OCI-LY1 (cell line): ENCODE data around the gene ASNSD1.
A peak's percentile ranks its signal among the peaks of the same experiment; 100 is the strongest.

Experiments used
- H2AFZ ChIP-seq: fragments of 200-600 bp; sonication (generic), shearing (Covaris generic); 2 replicates; pipeline ENCODE4 v1.6.0; 2014; ENCODE audit warnings: antibody characterized with exemption, mild to moderate bottlenecking, low read length
- H3F3A ChIP-seq: fragments of 200-600 bp; sonication (generic), shearing (Covaris generic); 2 replicates; pipeline ENCODE4 v1.6.0; 2014; ENCODE audit warnings: mild to moderate bottlenecking, antibody characterized with exemption, low read length, moderate library complexity; ENCODE audit not compliant: insufficient read depth
- H3K27ac ChIP-seq: fragments of 200-600 bp; sonication (generic); 2 replicates; pipeline ENCODE4 v1.5.1; 2014; ENCODE audit warnings: low read length, mixed run types, mild to moderate bottlenecking, low read depth; ENCODE audit not compliant: poor library complexity, severe bottlenecking
- H3K27me3 ChIP-seq: fragments of 200-600 bp; sonication (generic); 2 replicates; pipeline ENCODE4 v1.6.0; 2014; ENCODE audit warnings: antibody characterized with exemption, mild to moderate bottlenecking, low read length, moderate library complexity; ENCODE audit not compliant: insufficient read depth
- H3K36me3 ChIP-seq: fragments of 200-600 bp; sonication (generic); 2 replicates; pipeline ENCODE4 v1.6.1; 2014; ENCODE audit warnings: mild to moderate bottlenecking, antibody characterized with exemption, low read length, moderate library complexity, mixed read lengths; ENCODE audit not compliant: insufficient read depth
- H3K4me1 ChIP-seq: fragments of 200-600 bp; sonication (generic); 2 replicates; pipeline ENCODE4 v1.5.1; 2014; ENCODE audit warnings: mild to moderate bottlenecking, low read length, moderate library complexity; ENCODE audit not compliant: insufficient read depth, severe bottlenecking
- H3K4me2 ChIP-seq: fragments of 200-600 bp; sonication (generic), shearing (Covaris generic); 2 replicates; pipeline ENCODE4 v1.6.1; 2014; ENCODE audit warnings: low read length
- H3K4me3 ChIP-seq: fragments of 200-600 bp; sonication (generic); 2 replicates; pipeline ENCODE4 v1.5.1; 2014; ENCODE audit warnings: low read length, low read depth, mild to moderate bottlenecking, mixed read lengths; ENCODE audit not compliant: poor library complexity, severe bottlenecking
- H3K79me2 ChIP-seq: fragments of 200-600 bp; shearing (Covaris generic); 2 replicates; pipeline ENCODE4 v1.6.1; 2016; ENCODE audit warnings: mixed run types, low read length, mixed read lengths; ENCODE audit not compliant: insufficient read depth
- H3K9ac ChIP-seq: fragments of 200-600 bp; sonication (generic), shearing (Covaris generic); 2 replicates; pipeline ENCODE4 v1.6.1; 2014; ENCODE audit warnings: mild to moderate bottlenecking, low read length, mixed read lengths
- H3K9me2 ChIP-seq: fragments of 200-600 bp; sonication (generic), shearing (Covaris generic); 2 replicates; pipeline ENCODE4 v1.6.1; 2014; ENCODE audit warnings: low read depth, mild to moderate bottlenecking, low read length, mixed read lengths
- H3K9me3 ChIP-seq: fragments of 200-600 bp; shearing (Covaris generic); 2 replicates; pipeline ENCODE4 v1.6.1; 2014; ENCODE audit warnings: low read length, mixed read lengths
- H4K20me1 ChIP-seq: fragments of 200-600 bp; sonication (generic), shearing (Covaris generic); 2 replicates; pipeline ENCODE4 v1.6.0; 2016; ENCODE audit warnings: mild to moderate bottlenecking, low read length; ENCODE audit not compliant: insufficient read depth
- EZH2 ChIP-seq: fragments of 200-600 bp; sonication (generic), shearing (Covaris generic); IDR thresholded peaks from 2 replicates; pipeline ENCODE4 v1.8.0; 2017; ENCODE audit warnings: borderline replicate concordance, mixed run types, mild to moderate bottlenecking, antibody characterized with exemption, low read length, moderate library complexity, mixed read lengths
- TF ChIP-seq, protein P1 (sequence below): fragments of 200-600 bp; sonication (generic), shearing (Covaris generic); IDR thresholded peaks from 2 replicates; pipeline ENCODE4 v1.5.1; 2017; ENCODE audit warnings: mild to moderate bottlenecking, antibody characterized with exemption, low read length, moderate library complexity, mixed read lengths

Gene ASNSD1

DNA sequence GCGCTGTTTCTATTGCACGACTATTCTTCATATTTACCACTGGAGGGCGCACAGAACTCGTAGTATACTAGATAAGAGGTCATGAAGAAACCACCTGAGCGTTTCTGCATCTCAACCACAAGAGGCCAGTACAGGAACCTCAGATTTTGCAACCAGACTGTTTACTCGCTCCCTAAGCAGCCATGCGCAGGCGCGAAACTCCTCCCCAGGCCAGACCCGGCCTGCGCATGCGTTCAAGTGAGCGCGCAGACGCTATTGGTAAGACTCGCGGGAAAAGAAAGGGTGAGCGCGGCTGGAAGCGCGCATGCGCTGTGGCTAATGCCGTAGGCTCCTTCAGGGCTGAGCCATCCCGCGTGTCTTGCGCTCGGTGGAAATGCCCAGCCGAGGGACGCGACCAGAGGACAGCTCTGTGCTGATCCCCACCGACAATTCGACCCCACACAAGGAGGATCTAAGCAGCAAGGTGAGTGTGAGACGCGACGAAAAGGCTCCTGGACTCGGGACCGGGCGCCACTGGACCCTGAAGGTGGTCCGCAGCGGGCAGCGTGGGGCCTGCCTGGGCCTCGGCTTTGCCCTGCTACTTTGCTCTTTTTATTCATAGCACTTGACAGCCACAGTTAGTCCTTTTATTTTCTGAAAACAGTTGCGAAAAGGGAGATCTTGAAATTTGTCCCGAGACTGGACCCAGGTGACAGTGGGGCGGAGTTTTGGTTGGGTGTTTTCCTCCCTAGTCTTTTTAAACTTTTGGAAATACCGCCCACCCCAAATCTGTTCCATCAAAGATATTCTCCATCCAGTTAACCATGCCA is at the start of gene ASNSD1:
TSS of gene ASNSD1 (plus strand) at position 312 of the 809 bp plus-strand sequence. CDS start 4,674 bp downstream, outside the sequence.
- no peaks in the 10 kb centered on the region for H3K27me3 ChIP-seq

DNA sequence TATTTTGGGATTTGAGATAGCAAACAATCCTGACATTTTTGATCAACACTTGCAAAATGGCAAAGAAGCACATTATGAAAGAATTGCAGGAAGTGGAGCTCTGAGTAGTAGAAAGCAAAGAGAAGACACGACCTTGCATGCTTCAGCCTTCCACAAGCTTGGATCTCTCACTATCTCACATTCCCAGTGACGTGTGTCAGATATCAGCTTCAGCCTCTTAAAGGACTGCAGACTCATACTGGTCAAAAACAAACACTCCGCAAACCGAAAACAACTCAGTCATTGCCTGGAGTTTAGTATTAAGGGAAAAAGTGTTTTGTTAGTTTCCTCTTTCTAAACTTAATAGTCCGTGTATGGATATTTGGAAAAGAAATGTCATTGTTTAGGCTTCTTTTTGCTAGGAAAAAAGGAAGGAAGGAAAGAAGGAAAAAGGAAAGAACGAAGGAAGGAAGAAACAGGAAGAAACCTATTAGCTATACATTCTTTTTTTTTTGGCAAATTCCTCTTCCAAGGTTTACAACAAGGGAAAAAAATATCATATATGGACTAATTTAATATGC is 48.1 kb upstream of the ASNSD1 start:
- Histone ChIP-seq H3F3A (no peaks in the 10 kb centered on the region), H3K27me3 (no peaks in the 10 kb centered on the region), H3K79me2 (no peaks in the 10 kb centered on the region), H4K20me1 (no peaks in the 10 kb centered on the region), H3K4me1 (no peaks in the 10 kb centered on the region), H2AFZ (no peak overlapping the region), H3K9me2 (no peaks in the 10 kb centered on the region), H3K9ac (no peak overlapping the region), H3K36me3 (no peaks in the 10 kb centered on the region), H3K9me3 (no peaks in the 10 kb centered on the region), H3K27ac (no peak overlapping the region), H3K4me3 (no peak overlapping the region), H3K4me2 (no peak overlapping the region)
- TF ChIP-seq EZH2, result no peak
- TF ChIP-seq, protein P1, sequence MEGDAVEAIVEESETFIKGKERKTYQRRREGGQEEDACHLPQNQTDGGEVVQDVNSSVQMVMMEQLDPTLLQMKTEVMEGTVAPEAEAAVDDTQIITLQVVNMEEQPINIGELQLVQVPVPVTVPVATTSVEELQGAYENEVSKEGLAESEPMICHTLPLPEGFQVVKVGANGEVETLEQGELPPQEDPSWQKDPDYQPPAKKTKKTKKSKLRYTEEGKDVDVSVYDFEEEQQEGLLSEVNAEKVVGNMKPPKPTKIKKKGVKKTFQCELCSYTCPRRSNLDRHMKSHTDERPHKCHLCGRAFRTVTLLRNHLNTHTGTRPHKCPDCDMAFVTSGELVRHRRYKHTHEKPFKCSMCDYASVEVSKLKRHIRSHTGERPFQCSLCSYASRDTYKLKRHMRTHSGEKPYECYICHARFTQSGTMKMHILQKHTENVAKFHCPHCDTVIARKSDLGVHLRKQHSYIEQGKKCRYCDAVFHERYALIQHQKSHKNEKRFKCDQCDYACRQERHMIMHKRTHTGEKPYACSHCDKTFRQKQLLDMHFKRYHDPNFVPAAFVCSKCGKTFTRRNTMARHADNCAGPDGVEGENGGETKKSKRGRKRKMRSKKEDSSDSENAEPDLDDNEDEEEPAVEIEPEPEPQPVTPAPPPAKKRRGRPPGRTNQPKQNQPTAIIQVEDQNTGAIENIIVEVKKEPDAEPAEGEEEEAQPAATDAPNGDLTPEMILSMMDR, result no peak

More for the DNA sequence above, at the start of gene ASNSD1:
- TF ChIP-seq, protein P1, result peak; percentile 98
- TF ChIP-seq EZH2, result no peak
- peaks cover 34% of the 10 kb centered on the region for H3K4me1 ChIP-seq
- peaks cover 21% of the 10 kb centered on the region for H3K36me3 ChIP-seq
- no peaks in the 10 kb centered on the region for H3K9me3 ChIP-seq
- peak within 1 kb of the TSS; percentile 88 for H3K4me2 ChIP-seq
- peaks cover 27% of the 10 kb centered on the region for H3K79me2 ChIP-seq
- peak within 1 kb of the TSS; percentile 91 for H3K4me3 ChIP-seq
- no peaks in the 10 kb centered on the region for H3K9me2 ChIP-seq
- peak within 1 kb of the TSS; percentile 16 for H3K27ac ChIP-seq
- no peaks in the 10 kb centered on the region for H4K20me1 ChIP-seq
- H3K9ac ChIP-seq, result peak within 1 kb of the TSS; percentile 94
- H2AFZ ChIP-seq, result peak within 1 kb of the TSS; percentile 38; the same call in 1 of the 2 replicates
- no peaks in the 10 kb centered on the region for H3F3A ChIP-seq

DNA sequence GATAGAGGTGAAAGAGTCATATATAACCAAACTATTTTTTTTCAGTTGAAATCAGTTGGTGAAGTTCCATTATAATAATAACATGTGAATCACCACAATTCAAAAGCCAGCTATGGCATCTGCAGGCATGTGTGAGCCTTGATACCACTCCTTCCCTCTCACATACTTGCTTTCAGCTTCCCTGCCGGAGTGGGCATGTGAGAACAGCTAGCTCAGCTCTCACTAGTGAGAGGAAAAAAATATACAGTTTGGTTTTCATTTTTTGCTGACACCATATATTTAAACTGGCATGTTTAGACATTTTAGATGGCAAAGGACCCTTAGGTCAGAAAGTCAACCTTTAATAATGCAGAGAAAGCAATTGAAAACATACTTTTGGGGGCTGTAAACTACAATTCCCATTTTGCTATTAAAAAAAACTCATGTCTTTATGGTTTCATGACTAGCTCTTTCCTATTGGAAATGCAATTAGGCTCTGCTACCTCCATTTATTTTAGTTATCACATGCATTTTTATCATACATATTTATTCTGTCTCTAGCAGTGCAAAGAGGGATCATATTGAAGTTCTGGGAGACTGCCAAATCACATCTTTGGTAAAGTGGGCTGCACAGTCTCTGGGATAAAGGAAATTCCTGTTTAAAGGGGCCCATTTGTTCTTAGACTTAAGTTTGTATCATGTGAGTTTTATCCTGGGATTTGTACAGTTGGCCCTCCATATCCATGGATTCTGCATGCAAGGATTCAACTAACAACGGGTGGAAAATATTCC is 47.4 kb upstream of the ASNSD1 start:
- no peaks in the 10 kb centered on the region for H3K4me1 ChIP-seq
- no peaks in the 10 kb centered on the region for H3K9me2 ChIP-seq
- no peak overlapping the region for H2AFZ ChIP-seq
- no peaks in the 10 kb centered on the region for H3K79me2 ChIP-seq
- no peak overlapping the region for H3K9ac ChIP-seq
- H3K4me2 ChIP-seq, result no peak overlapping the region
- no peaks in the 10 kb centered on the region for H3K36me3 ChIP-seq
- no peaks in the 10 kb centered on the region for H3K27me3 ChIP-seq
- TF ChIP-seq EZH2, result no peak
- TF ChIP-seq, protein P1, result no peak
- no peak overlapping the region for H3K4me3 ChIP-seq
- no peaks in the 10 kb centered on the region for H4K20me1 ChIP-seq
- no peak overlapping the region for H3K27ac ChIP-seq
- no peaks in the 10 kb centered on the region for H3K9me3 ChIP-seq
- H3F3A ChIP-seq, result no peaks in the 10 kb centered on the region
